Globus pallidus (tissue), 1 donor: ENCODE results near the gene PDX1.

Experiments
- DNase-seq: peaks from one replicate; pipeline ENCODE4 v3.0.0-alpha.2; 2015; ENCODE audit warnings: low spot score

The PDX1 gene

DNA sequence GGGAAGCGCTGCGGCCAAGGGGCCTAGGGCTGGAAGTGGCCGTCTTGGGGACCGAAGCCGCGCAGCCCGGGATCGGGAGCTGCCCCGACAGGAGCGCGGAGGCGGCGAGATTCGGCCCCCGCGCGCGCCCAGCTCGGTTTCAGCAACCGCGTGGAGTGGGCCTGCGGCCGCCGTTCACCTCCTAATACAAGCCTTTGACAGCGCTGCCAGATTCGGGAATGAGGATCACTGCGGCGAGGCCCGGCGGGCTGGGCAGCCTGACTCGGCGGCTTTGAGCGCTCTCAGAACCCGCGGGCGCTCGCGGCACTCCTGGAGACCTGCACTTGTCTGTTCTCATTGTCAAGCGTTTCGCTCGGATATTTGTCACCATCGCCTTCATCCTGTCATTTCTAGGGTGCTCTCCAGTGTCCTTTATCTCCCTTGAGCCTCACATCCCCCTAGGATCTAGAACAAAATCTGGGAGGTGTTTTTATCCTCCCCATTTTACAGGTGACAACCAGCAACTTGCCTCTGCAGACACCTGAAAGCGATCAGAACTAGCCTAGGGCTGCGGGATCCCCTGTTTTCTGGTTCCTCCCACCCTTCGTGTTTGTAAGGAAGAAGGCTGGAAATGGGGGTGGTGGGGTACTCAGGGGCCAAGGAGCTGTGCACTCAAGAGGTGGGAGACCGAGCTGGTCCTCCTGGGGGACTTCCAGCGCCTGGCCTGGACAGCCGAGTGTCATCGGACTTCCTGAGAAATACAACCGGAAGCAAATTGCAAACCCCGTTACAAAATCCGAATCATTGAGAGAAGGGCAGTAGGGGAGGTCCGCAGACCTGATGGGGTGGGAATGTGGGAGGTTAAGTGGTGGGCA, 50.8 kb downstream of the PDX1 start:
- DNase-seq = no peak

DNA sequence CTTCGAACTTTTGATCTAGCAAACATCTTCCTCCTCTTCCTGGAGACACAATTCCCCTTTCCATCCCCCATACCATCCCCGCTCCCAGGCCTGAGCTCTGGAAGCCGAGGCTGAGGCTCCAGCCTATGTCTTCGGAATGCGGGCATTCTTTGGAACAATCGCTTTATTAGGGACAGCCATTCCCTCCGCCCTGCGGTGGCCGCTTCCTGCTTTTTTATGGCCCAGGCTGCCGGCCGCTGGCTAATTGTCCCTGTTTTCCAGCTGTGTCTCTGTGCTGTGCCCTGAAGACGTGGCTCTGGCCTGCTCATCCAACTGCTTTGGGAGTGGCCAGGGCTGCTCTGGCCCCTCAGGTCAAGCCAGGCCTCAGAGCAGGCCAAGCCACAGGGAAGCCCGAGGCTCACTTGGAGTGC, 51.4 kb downstream of the PDX1 start:
- no peak for DNase-seq

DNA sequence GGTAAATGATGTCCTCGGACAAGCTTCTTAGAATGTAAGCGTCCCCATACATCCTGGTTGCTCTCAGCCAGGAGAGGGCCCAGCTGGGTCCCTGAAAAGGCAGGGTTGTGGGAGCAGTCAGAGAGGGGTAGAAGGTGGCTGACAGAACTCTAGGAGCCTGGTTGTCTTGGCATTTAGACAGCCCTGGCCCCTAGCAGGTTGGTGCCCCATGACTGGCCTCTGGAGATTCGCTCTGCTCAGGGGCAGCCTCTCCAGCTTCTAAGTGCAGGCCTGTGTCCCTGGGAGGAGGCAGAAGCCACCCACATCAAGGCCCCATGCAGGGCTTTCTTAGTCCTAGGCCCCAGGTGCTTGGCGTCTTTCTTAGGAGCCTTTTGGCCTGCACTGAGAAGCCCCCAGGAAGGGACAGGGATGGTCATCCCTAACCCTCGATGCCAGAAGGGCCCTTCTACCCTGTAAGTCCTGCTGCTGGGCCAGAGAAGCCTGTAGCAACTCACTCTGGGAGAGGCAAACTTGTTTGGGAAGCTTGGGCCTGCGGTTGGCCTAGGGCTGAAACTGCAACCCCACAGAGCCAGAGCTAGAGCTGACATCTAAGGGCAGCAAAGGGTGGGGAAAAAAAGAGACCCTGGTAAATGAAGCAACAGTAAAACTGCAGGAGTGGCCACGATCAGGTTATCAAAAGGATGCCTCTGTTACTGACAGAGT, 52.1 kb downstream of the PDX1 start:
- no peak for DNase-seq

DNA sequence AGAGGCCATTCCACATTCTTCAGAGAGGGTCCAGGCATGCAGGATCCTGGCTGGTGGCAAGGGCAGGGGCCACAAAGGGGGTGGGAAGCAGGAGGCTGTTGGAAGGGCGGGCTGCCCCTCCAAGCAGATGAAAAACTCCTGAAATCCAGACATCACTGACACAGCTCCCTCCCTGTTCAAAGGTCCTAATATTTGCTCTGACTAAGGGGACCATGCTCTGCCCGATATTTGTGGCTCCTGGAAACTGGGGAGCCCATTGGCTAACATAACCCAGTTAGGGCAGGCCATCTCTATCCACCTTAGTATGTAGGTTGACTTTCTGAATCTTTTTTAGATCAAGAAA, 52.6 kb downstream of the PDX1 start:
- DNase-seq = no peak

DNA sequence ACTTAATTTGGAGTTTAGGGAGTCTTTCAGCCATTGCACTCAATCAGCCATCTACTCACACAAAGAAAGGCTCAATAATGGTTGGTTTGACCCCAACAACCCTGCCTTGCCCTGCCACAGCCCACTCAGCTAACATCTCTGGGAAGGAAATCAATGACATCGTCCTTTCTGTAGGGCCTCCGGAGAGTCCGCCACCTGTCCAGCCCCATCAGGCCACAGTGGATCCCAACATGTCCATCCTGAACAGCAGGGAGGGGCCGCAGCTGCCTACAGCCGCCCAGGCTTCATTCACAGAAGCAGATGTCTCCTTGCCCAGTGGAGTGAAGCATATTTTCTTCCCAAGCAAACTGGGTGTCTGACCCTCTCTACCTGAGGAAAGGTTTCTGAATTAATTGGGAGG, 53.5 kb downstream of the PDX1 start:
- no peak for DNase-seq

DNA sequence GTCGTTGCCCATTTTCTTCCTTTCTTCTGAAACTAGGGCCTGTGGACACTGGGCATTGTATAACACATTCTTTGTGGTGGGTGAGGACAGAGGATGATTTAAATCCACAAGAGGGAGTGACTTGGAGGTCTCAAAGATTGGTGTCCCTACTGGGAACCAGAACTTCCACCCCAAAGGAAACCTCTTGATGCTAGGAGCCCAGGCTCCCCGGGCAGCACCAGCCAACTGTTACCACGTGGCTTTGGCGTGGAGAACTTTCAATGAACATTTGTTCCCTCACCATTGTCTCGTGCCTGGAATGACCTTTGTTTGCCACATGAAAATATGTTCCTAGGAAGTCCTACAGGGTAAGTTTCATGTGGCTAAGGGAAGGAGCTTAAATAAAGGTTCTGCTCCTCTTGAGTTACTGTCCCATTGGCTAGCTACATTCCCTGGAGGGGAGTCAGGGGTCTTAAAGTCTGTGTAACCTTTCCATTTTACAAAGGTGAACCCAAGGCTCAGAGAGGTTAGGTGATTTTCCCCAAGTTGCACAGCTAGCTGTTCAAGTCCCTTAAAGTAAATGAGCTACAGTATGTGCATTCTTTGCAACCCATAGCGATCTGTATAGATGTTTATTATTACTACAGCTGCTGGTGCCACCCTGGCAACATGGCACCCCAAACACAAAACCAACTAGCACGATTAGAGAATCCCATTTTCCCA, 54.3 kb downstream of the PDX1 start:
- DNase-seq = no peak
